ENCODE data around the gene CD28.
"Not testable (repeated sequence)": the region's sequence is repeated elsewhere in the genome, so short reads cannot be mapped to it uniquely, and the experiment has no call there.

CD28 gene

DNA sequence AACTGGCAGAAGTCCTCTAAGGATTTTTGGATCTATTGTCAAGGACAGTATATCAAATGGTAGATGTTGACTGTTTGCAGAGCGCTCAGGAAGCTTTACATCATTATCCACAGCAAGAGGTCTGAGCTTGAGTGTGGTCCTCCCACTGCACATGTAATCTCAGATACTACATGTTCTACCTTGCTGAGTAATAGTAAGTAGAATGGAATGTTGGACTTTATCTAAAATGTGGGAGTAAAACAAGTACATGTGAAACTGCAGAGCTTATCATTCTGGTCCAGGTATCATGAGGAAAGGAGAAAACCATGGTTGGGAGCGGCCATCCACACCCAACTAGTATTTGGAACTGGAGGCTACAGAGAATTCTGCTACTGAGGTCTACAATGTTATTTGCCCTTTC lies 19.3 kb upstream of the CD28 start:
- DNase-seq (ENCODE audit: low spot score): no peak

DNA sequence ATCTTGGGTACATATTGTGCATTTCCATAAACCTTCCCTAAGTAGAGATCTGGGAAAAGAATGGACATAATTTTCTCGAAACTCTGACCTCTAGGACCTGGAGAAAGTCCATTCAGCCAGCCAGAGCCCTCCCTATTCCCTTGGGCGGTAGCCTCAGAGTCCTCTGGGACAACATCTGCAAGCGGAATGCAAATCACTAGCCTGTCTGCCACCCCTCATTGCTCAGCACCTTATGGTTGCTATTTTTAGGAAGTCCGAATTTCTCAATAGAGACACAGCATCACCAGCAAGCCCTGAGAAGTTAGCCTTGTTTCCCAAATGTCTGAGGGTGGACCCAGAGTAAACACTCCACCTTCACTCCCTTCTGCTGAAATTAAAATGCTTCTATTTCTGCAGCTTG lies 17.6 kb upstream of the CD28 start:
- peak; percentile 80 for DNase-seq (ENCODE audit: low spot score)

- no peak for DNase-seq (ENCODE audit: low spot score)
Observed at GRCh38 chr2:203689426-203690116, 16.9 kb upstream of the CD28 start.

GRCh38 chr2:203690117-203690431 lies 16.4 kb upstream of the CD28 start:
- DNase-seq (ENCODE audit: low spot score): no peak

DNA sequence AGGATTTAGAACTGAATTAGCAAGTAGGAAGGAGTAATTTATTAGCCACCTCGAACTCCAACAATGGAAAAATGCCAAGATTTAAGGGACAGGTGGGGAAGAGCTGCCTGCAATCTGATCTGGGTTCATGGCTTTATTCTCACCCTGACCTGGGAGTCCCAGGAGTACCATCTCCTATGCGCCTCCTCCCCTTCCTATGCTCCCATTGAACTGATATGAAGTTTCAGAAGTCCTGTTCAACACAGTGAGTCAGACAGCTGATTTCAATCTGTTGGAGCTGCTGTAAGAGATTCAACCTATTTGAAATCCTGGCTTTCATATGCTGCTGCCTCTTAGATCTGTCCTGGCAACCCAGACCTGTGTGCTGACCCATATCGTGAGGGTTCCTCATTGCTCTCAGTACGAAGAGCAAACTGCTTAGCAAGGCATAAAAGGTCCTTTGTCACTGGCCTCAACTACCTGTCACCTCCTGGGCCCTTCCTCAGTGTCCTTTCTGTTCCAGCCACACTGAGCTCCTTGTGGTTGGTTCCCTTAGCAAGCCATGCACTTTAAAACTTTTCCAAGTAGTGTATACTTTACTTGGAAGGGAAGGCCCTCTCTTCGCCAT lies 15.9 kb upstream of the CD28 start:
- peak; percentile 24 for DNase-seq (ENCODE audit: low spot score)

- no peak for DNase-seq (ENCODE audit: low spot score)
Observed at GRCh38 chr2:203691149-203691548, 15.3 kb upstream of the CD28 start.

- no peak for DNase-seq (ENCODE audit: low spot score)
Observed at GRCh38 chr2:203692031-203692710, 14.3 kb upstream of the CD28 start.

DNA sequence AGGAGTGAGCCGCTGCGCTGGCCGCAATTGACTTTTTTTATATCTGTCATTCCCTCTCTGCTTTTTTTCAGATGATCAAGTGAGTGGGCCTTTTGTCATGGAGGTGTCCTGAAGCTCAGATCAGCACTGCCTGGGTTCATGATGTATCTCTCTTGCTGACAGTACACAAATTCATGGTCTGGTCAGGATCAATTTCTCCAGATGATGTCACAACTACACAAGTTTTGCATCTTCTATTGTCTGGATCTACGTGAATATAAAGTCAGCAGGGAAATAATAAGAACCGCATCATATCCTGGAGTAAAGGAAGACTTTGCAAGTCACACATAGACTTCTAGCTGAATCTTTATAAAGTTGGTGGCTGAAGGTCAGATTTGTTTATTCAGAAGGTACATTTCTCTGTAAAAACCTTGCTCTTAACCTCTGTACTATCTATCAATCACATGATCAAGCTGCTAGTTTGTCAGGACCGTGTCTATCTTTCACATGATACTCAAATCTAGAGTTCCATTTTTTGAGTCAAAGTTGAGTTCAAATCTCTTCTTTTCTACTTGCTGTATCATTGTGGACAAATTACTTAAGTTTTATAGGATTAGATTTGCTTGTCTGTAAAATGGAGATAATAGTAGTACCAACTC lies 13.1 kb upstream of the CD28 start:
- no peak for DNase-seq (ENCODE audit: low spot score)

GRCh38 chr2:203694191-203694590 lies 12.2 kb upstream of the CD28 start:
- DNase-seq (ENCODE audit: low spot score): no peak

- DNase-seq (ENCODE audit: low spot score): no peak
Observed at GRCh38 chr2:203697190-203697589, 9.2 kb upstream of the CD28 start.

DNA sequence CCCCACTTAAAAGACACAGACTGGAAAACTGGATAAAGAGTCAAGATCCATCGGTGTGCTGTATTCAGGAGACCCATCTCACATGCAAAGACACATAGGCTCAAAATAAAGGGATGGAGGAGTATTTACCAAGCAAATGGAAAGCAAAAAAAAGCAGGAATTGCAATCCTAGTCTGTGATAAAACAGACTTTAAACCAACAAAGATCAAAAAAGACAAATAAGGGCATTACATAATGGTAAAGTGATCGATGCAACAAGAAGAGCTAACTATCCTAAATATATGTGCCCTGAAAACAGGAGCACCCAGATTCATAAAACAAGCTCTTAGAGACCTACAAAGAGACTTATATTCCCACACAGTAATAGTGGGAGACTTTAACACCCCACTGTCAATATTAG lies 8.7 kb upstream of the CD28 start:
- DNase-seq (ENCODE audit: low spot score): not testable (repeated sequence)

GRCh38 chr2:203698410-203698809 lies 8.0 kb upstream of the CD28 start:
- DNase-seq (ENCODE audit: low spot score): not testable (repeated sequence)

DNA sequence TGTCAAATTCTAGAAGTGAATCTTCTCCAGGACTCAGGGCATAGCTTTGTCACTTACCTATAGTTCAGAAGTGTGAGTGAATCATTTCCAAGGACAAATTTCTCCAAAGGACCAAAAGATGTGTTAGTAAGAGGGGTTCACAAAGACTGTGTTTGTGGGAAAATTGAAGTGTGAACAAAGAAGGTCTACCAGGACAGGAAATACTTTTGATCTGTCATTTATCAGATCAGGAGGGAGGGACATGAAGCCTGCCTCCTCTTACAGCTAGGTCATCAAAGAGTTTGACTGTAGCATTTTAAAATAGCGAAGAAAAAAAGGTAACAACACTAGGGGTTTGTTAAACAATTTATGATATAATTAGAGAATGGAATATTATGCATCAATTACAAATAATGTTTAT lies 2.0 kb upstream of the CD28 start:
- DNase-seq (ENCODE audit: low spot score): no peak

DNA sequence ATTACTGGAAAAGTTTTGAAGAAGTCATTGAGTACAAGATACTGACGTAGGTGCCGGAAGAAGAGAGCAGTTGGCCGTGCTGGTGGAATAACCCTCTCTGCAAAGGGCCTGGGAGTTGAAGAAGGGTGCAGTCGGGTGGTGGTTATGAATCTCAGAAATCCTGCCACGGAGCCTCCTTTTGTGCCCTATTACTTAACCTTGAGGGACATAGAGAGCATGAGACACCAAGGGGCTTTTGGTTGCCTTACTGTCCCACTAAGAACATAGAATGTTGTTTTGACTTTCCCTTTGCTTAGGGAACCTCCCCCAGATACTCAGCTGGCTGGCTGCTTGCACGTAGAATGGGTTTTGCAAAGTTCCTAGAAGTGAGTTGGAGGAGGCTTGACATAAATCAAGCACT lies 1.3 kb upstream of the CD28 start:
- no peak for DNase-seq (ENCODE audit: low spot score)

GRCh38 chr2:203707530-203707929 lies 1.1 kb downstream of the CD28 start:
- DNase-seq (ENCODE audit: low spot score): no peak

DNA sequence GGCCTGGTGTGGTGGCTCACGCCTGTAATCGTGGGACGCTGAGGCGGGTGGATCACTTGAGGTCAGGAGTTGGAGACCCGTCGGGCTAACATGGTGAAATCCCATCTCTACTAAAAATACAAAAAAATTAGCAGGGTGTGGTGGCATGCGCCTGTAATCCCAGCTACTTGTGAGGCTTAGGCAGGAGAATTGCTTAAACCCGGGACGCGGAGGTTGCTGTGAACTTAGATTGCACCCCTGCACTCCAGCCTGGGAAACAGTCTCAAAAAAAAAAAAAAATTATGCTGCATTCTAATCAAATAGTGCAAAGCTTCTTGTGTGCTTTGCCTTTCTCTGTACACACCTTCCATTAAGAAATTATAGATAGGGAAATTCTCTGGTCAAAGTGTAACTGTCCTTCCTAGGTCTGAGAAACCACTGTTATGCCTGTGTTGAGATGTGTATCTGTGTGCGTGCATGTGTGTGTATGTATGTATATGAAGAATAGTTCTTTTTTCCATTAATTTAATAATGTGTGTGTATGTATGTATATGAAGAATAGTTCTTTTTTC lies 2.5 kb downstream of the CD28 start:
- no peak for DNase-seq (ENCODE audit: low spot score)

GRCh38 chr2:203709416-203710040 lies 3.1 kb downstream of the CD28 start:
- DNase-seq (ENCODE audit: low spot score): no peak

DNA sequence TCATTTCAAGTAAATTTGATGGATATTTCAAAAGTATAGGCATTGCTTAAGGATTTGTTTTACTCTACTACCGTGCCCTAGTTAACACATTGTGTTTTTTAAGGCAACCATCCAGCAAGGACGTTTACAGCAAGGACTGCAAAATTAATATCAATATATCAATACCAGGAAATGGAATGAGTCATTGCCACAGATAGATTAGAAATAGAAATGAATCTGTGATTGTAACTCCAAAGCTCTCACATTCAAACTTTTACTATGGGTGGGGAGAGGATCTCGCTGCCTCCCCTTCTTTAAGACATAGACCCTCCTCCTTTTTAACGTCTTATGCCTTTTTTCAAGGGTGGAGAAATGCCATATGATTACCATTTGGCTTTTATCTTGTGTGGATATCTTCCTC lies 3.8 kb downstream of the CD28 start:
- DNase-seq (ENCODE audit: low spot score): no peak

GRCh38 chr2:203710952-203711351 lies 4.5 kb downstream of the CD28 start:
- DNase-seq (ENCODE audit: low spot score): no peak

DNA sequence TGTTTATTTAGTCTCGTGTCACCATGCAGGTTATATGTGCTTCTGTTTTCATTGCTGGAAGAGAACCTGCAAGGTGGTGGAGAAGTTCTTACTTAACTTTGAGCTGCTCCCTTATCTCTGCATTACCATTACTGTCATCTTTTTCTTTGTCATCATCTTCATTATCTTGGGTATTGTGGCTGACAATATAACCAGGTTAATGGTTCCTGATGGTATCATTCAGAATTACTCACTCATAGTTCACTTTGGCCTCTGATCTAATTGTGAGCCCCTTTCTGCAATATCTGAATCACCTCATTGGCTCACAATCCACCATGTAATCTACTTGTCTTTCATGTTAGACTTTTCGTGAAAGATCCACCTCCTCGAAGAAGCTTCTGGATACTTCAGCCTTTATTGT lies 5.0 kb downstream of the CD28 start:
- no peak for DNase-seq (ENCODE audit: low spot score)

DNA sequence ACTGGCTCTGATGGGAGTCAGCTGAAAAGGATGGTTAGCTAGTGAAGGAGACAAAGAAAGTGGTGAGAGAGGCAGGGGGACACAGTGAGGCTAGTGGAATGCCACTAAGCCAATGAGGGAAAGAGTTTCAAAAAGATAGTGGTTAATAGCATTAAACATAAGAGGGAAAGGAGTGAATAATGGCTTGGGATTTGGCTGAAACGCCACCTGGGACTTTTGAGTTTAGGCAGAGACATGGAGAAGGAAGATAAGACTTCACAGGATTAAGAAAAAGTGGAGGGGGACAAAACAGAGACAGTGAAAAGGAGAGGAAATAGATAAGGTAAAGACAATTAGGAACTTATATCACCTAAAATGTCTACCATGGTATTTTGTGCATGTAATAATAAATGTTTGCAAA lies 6.9 kb downstream of the CD28 start:
- no peak for DNase-seq (ENCODE audit: low spot score)

DNA sequence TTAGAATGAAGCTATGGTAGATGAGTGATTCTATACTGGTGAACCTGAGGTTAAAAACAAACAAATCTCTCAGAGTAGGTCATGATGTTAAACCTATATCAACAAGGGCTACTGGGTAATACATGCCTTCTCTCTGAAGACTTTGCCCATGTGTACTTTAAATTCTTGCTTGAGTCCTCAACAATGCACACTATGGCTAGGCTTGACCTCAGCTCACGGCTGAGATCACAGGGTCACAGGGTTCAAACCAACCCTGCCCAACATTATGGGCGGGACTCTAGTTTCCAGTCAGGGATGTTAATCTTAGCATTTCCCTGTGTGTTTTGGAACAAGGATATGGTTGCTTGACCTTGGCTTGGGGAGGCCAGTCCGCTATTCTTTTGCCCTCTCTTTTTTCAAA lies 7.7 kb downstream of the CD28 start:
- DNase-seq (ENCODE audit: low spot score): no peak

DNA sequence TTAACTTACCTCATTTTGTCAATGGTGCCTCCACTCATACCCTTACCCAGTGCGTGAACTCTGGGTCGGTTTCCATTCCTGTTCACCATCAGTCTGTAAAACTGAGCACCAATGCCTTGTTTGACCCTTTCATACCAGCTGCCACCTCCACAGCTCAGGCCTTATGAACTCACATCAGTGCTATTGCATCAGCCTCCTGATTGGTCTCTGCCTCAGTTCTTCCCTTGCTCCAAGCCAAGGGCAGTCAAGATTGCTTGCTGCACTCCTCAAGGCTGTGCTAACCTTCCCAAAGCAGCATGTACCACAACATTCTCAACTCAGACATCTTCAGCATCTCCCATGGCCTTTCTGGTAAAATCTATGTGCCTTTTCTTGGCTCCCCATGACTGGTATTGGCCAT lies 9.3 kb downstream of the CD28 start:
- DNase-seq (ENCODE audit: low spot score): no peak

Measured in GM03348 (cell line).